ENCODE measurements around the gene MS4A4E. TPM values are rescaled to one million over a fixed set of nuclear protein-coding genes. Genes with fewer than 3 reads are reported as not detected.
"Not testable (repeated sequence)": the region's sequence is repeated elsewhere in the genome, so short reads cannot be mapped to it uniquely, and the experiment has no call there.

MS4A4E gene
- total RNA-seq, 1 experiment from 2014 or later: not detected

GRCh38 chr11:60186128-60186527 lies 56.8 kb downstream of the MS4A4E start:
- DNase-seq (ENCODE audit: low read depth); in situ Hi-C loops (cut with HindIII; ENCODE audit: low pct_unique_long_range_greater_than_20kb, low sequenced_read_pairs): not testable (repeated sequence)

DNA sequence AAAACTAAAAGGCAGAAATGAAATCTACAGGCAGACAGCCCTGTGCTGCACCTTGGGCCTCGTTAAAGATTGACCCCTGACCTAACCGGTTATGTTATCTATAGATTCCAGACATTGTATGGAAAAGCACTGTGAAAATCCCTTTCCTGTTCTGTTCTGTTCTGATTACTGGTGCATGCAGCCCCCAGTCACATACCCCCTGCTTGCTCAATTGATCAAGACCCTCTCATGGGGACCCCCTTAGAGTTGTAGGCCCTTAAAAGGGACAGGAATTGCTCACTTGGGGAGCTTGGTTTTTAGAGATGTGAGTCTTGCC lies 57.5 kb downstream of the MS4A4E start:
- DNase-seq (ENCODE audit: low read depth); in situ Hi-C loops (cut with HindIII; ENCODE audit: low pct_unique_long_range_greater_than_20kb, low sequenced_read_pairs): not testable (repeated sequence)

DNA sequence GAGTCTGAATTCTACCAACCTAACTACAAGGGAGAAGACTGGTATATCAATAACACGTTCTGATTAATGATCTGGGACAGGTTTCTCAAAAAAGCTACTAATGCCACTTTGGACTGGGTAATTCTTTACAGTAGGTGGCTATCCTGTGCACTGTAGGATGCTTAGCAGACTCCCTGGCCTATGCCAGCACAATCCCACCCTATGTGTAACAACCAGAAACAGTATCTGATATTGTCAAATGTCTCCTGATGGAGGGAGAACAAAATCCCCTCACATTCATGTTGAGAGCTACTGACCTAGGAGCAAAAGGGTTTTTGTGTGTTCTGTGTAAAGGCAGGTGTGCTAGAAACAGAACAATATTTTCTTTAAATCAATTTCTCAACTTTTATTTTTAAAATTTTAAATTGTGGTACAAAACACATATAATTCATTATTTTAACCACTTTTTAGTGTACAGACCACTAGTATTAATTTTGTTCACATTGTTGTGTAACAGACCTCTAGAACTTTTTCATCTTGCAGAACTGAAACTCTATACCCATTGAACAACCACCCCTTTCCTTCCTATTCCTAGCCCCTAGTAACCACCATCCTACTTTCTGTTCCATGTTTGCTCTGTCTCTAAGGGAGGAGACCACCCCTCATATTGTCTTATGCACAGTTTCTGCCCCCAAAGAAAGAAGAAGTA lies 58.0 kb downstream of the MS4A4E start:
- in situ Hi-C loops (cut with HindIII; ENCODE audit: low pct_unique_long_range_greater_than_20kb, low sequenced_read_pairs): no loop called here
- DNase-seq (ENCODE audit: low read depth): no peak

DNA sequence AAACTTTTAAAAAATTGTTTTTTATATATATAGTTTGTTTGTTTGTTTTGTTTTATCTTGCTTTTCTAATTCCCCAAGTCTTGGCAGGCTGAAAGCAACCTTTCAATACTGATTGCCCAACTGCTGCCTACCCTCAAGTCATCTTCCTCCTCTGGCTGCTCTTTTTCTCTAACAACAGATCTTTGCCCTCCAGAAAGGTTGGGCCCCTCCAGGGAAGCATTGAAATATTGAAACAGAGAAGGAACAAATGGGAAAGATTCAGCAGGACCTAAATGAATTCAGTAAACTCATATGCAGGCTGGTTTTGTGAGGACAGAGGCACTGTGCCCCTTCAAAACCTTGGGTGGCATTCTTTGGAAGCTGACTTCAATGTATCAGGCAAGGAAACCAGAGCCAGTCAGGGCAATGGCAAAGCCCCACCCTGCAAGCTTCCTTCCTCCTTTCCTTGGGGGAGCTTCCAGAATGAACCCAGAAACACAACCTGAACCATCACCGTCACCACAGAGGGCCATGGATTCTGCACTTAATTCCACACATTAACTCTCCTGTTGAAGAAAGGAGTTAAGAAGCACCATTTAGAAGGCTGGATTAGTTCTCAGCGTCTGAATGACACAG lies 59.2 kb downstream of the MS4A4E start:
- no peak for DNase-seq (ENCODE audit: low read depth)
- in situ Hi-C loops (cut with HindIII; ENCODE audit: low pct_unique_long_range_greater_than_20kb, low sequenced_read_pairs): no loop called here

- DNase-seq (ENCODE audit: low read depth): no peak
- in situ Hi-C loops (cut with HindIII; ENCODE audit: low pct_unique_long_range_greater_than_20kb, low sequenced_read_pairs): no loop called here
Measured at GRCh38 chr11:60182541-60183330, 60.2 kb downstream of the MS4A4E start, which contains the start of gene MS4A6A. Gene MS4A6A, minus strand, starts transcription at chr11:60183083. Its CDS starts 1,356 bp downstream, at chr11:60181727.

GRCh38 chr11:60175860-60176275 lies 67.1 kb downstream of the MS4A4E start:
- in situ Hi-C loops (cut with HindIII; ENCODE audit: low pct_unique_long_range_greater_than_20kb, low sequenced_read_pairs): no loop called here
- DNase-seq (ENCODE audit: low read depth): no peak

- in situ Hi-C loops (cut with HindIII; ENCODE audit: low pct_unique_long_range_greater_than_20kb, low sequenced_read_pairs): no loop called here
Measured at GRCh38 chr11:60172011-60172410, 70.9 kb downstream of the MS4A4E start.

DNA sequence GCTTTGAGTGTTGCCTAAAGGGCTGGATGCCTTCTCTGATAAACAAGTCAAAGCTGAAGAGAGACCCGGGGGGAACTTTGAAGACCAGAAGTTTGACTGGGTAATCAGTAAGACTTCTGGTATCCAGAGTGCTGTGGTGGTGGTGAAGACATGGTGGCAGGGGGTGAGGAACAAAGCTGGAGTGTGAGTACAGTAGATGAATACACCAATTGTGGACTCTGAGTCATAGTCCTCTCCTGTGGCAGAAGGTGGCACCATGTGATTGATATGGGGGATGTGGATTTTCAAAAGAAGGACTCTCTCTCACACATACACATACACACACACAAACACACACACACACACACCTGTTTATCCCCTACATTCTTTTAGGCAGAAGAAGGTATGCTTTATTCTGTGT lies 72.4 kb downstream of the MS4A4E start:
- no peak for DNase-seq (ENCODE audit: low read depth)
- in situ Hi-C loops (cut with HindIII; ENCODE audit: low pct_unique_long_range_greater_than_20kb, low sequenced_read_pairs): no loop called here

More at GRCh38 chr11:60172011-60172410, 70.9 kb downstream of the MS4A4E start:
- DNase-seq (ENCODE audit: low read depth): no peak

DNA sequence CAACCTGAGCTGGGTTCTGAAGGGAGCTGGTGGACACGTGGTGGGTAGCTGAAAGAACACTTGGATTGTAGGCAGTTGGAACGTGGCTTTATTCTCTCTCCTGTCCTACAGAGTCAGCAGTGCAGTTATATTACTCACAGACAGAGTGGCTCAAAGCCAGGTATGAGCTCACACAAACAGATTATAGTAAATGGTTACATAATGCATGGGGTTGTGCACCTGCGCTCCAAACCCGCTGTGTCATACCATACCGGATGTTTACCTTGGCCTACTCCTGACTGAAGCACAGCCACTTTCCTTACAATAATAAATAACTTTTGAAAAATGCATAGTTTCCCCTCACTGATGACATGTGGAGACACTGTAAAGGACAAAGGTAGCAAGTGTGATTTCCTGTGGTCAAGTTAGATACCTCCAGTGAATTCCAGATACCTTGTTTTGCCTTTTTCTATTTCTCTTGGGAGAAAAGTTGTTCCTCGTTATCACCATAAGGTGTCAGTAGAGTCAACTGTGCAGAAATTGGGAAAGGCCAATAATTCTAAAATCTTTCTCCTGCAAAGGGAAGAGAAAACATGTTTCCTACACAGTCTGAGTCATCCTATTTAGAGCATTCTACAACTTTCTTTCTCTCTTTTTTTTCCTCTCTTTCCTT lies 73.5 kb downstream of the MS4A4E start:
- DNase-seq (ENCODE audit: low read depth): peak; percentile 97
- in situ Hi-C loops (cut with HindIII; ENCODE audit: low pct_unique_long_range_greater_than_20kb, low sequenced_read_pairs): no loop called here

DNA sequence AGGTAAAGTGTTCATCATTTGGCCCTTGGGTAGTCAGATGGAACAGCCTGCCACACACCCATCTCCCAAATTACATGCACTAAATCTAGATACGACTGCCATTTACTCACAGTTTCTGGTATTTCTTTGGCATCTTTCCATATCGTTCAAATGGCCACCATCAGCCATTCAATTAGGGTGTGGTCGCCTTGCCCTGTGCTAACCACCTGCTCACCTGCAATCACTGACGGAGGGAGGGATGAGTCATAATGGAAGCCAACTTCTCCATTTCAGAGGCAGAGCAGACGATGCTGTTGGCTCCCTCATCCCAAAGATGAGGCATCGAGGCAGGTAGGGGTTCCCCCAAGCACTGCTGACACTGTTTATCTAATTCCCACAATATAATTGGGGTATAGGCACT lies 74.6 kb downstream of the MS4A4E start:
- in situ Hi-C loops (cut with HindIII; ENCODE audit: low pct_unique_long_range_greater_than_20kb, low sequenced_read_pairs): no loop called here
- DNase-seq (ENCODE audit: low read depth): peak; percentile 33

DNA sequence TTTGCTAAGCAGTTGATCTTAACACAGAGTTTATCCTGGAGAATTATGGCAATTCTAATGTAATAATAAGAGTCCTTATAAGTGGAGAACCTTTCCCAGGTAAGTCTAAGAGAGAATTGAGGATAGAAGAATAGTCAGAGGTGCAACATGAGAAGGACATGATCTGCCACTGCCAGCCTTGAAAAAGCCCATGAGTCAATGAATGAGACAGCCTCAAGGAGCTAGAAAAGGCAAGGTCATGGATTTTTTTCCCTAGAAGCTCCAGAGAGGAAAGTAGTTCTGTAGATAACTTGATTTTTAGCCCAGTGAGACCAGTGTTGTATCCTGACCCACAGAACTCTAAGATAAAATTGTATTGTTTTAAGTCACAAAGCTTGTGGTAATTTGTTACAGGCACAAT lies 77.0 kb downstream of the MS4A4E start:
- in situ Hi-C loops (cut with HindIII; ENCODE audit: low pct_unique_long_range_greater_than_20kb, low sequenced_read_pairs): no loop called here

GRCh38 chr11:60165538-60165937 lies 77.4 kb downstream of the MS4A4E start:
- DNase-seq (ENCODE audit: low read depth): no peak
- in situ Hi-C loops (cut with HindIII; ENCODE audit: low pct_unique_long_range_greater_than_20kb, low sequenced_read_pairs): no loop called here

More for the DNA sequence above, 77.0 kb downstream of the MS4A4E start:
- no peak for DNase-seq (ENCODE audit: low read depth)

DNA sequence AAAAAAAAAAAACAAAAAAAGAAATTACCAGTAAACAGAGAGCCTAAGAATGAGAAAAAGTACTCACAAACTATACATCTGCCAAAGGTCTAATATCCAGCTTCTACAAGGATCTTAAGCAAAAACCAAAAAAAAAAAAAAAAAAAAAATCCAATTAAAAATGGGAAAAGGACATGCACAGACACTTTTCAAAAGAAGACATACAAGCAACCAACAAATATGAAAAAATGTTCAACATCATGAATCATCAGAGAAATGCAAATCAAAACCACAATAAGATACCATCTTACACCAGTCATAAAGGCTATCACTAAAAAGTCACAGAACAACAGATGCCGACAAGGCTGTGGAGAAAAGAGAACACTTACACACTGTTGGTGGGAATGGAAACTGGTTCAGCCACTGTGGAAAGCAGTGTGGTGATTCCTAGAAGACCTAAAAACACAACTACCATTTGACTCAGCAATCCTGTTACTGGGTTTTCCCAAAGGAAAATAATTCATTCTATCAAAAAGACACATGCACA lies 78.3 kb downstream of the MS4A4E start:
- no peak for DNase-seq (ENCODE audit: low read depth)
- in situ Hi-C loops (cut with HindIII; ENCODE audit: low pct_unique_long_range_greater_than_20kb, low sequenced_read_pairs): no loop called here

DNA sequence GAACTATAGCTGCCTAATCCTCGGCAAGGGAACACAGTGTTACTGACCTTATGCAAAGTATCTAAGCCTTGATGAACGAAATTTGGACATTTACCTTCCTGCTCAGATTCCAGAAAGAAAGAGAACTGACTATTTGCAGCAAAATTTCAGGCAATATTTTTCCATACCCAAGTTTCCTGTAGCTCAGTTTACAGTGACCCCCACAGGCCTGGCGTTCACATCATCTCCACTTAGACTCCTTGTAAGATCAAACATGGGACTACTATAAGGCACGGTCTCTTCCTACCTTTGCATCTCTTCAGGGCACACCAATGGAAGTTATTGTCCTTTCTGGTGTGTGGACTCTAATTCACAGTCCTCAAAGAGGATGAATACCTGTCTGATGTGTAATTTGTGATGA lies 81.2 kb downstream of the MS4A4E start:
- no peak for DNase-seq (ENCODE audit: low read depth)
- in situ Hi-C loops (cut with HindIII; ENCODE audit: low pct_unique_long_range_greater_than_20kb, low sequenced_read_pairs): no loop called here

GRCh38 chr11:60161107-60161506 lies 81.8 kb downstream of the MS4A4E start:
- in situ Hi-C loops (cut with HindIII; ENCODE audit: low pct_unique_long_range_greater_than_20kb, low sequenced_read_pairs): no loop called here

DNA sequence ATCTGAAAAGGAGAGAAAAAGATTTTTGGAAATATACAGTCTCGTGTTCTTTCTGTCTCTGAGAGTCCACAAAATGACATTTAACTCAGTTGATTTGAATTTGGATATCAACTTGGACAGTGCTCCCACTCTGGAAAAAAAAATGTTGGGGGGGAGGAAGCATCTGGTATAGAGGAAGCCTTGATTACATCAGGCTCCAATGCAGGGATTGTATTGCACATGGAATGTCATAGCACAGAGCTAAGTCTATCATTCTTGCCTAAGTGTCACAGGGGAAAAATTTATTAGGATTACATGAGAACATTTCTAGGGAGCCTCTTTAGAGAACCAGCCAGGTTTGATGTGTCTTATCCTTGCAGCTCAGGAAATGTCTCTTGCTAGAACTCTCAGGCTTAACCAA lies 83.1 kb downstream of the MS4A4E start:
- no peak for DNase-seq (ENCODE audit: low read depth)
- in situ Hi-C loops (cut with HindIII; ENCODE audit: low pct_unique_long_range_greater_than_20kb, low sequenced_read_pairs): no loop called here

More at GRCh38 chr11:60161107-60161506, 81.8 kb downstream of the MS4A4E start:
- DNase-seq (ENCODE audit: low read depth): no peak

DNA sequence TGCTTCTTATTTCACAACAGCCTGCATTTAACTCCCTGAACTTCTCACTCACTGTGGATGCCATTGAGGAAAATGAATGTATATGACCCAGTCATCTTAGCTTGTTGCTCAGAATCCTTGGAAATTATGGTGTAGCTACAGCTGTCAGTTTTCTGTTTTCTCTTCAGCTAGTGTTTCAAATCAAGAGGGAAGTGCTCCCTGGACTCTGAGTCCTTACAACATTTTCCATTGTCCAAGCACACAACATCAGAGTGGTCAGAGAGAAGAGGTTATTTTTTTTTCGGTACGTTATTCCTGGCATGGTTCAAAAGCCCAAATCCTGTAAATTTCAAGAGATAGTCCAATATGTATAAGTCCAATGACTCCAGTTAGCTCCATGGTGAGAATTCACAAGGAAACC lies 83.7 kb downstream of the MS4A4E start:
- in situ Hi-C loops (cut with HindIII; ENCODE audit: low pct_unique_long_range_greater_than_20kb, low sequenced_read_pairs): no loop called here
- no peak for DNase-seq (ENCODE audit: low read depth)

DNA sequence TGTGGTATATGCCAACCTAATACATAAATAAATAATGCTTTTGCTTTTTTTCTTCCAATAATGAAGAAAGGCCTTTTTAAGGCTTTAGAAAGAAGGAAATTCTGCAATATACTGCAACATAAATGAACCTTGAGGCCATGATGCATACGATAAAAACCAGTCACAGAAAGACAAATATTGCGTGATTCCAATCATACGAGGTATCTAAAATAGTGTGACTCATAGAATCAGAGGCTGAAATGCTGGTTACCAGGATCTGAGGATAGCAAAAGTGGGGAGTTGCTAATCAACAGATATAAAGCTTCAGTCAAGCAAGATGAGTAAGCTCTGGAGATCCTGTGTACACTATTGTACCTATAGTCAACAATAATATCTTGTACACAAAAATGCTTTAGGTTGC lies 84.3 kb downstream of the MS4A4E start:
- no peak for DNase-seq (ENCODE audit: low read depth)
- in situ Hi-C loops (cut with HindIII; ENCODE audit: low pct_unique_long_range_greater_than_20kb, low sequenced_read_pairs): no loop called here

DNA sequence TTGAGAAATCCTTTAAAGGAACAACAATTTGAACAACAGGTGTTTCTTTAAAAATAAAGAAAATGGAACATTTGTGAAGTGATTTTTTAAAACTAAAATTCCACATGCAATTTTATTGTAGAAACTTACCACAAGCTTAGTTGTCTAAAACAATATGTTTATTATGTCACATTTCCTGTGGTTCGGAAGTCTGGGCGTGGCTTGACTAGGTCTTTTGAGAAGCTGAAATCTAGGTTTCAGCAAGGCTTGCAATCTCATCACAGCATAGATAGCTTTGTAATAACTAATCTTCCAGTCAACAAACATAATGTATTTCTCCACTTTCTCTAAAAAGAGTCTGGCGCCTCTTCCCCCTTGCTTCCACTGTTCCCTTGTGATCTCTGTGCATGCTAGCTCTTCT lies 87.0 kb downstream of the MS4A4E start:
- in situ Hi-C loops (cut with HindIII; ENCODE audit: low pct_unique_long_range_greater_than_20kb, low sequenced_read_pairs): no loop called here
- no peak for DNase-seq (ENCODE audit: low read depth)

Data from Caki2 (cell line).